Measurements from ENCODE around the gene GPD2. TPM values are rescaled to one million over a fixed set of nuclear protein-coding genes. Genes with fewer than 3 reads are reported as not detected.

GPD2 gene
- total RNA-seq, 4 donors from 2014 or later = 67.3 to 160 (median 89.7) TPM

- no peaks in the 10 kb centered on the region for H3K4me1 ChIP-seq
- intact Hi-C loops (cut with DNase I) = no loop called here
- H3K27ac ChIP-seq = no peak overlapping the region
- no peaks in the 10 kb centered on the region for H3K27me3 ChIP-seq
- H3K4me3 ChIP-seq = no peak overlapping the region
- TF ChIP-seq POLR2A (IDR thresholded peaks at IDR 0.05) (no peak), CTCF (IDR thresholded peaks at IDR 0.05) (no peak)
- DNase-seq = no peak
- no peaks in the 10 kb centered on the region for H3K9me3 ChIP-seq
- peaks cover 0 to 66% (median 5%) of the 10 kb centered on the region in 3 donors for H3K36me3 ChIP-seq
These were observed 144.3 kb downstream of the GPD2 start for GRCh38 chr2:156580501-156580900.

DNA sequence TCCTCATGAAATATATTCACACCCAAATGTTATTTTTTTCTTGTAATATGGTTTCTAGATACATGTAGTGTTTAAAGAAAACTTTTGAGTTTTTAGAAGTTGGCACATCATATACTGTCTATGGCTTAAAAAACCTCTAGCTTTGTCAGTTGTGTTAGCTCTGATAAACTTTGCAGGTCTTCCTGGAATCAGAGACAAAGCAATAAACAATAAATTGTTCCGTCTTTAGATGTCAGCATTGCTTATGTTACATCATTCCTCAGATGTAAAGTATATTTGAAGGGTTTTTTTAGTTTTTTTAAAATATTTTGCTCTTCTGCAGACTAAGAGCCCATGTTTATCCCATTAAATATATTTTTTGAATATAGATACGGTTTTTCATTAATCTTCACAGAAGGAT, 145.1 kb downstream of the GPD2 start:
- no peaks in the 10 kb centered on the region for H3K4me1 ChIP-seq
- intact Hi-C loops (cut with DNase I) = no loop called here

DNA sequence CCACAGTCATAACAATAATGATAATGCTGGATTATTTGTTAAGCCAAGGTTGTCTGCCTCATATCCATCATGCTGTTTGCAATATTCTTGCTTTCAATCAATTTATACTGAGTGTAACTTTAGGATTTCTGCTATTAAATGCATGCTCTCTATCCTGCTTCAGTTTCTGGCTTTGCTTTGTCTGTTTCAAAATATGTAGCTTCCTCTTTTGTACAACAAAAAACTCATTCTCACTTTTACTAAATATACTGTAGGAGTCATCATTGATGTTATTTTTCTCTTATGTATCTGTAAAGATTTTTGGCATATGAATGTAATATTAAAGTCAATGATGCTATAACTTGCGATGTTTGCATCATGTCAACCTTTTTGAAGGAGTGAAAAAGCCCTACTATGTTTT, 149.3 kb downstream of the GPD2 start:
- no peaks in the 10 kb centered on the region for H3K9me3 ChIP-seq
- H3K4me3 ChIP-seq = no peak overlapping the region
- no peak overlapping the region for H3K27ac ChIP-seq
- no peaks in the 10 kb centered on the region for H3K27me3 ChIP-seq
- intact Hi-C loops (cut with DNase I) = loop anchor here (5.0 kb wide), 1 partner anchor 253 kb away; the partner anchor contains the start of gene NR4A2
- 100% methylated on average over 1 of the region's 1 CpG for WGBS, 2 donors
- TF ChIP-seq CTCF (IDR thresholded peaks at IDR 0.05) = no peak
- TF ChIP-seq POLR2A (IDR thresholded peaks at IDR 0.05) = no peak
- DNase-seq = no peak
- peaks cover 0 to 31% (median 0%) of the 10 kb centered on the region in 3 donors for H3K36me3 ChIP-seq
- H3K4me1 ChIP-seq = peaks cover 0 to 12% (median 0%) of the 10 kb centered on the region in 3 donors

More for the DNA sequence above, 145.1 kb downstream of the GPD2 start:
- no peak overlapping the region for H3K4me3 ChIP-seq
- no peaks in the 10 kb centered on the region for H3K27me3 ChIP-seq
- WGBS, 2 donors = 84 to 94% methylated on average over 2 of the region's 2 CpGs
- DNase-seq = no peak
- H3K27ac ChIP-seq = no peak overlapping the region
- H3K9me3 ChIP-seq = no peaks in the 10 kb centered on the region
- TF ChIP-seq POLR2A (IDR thresholded peaks at IDR 0.05) (no peak), CTCF (IDR thresholded peaks at IDR 0.05) (no peak)
- H3K36me3 ChIP-seq = peaks cover 0 to 62% (median 5%) of the 10 kb centered on the region in 3 donors

GRCh38 chr2:156586621-156587020, 150.4 kb downstream of the GPD2 start:
- intact Hi-C loops (cut with DNase I) = loop anchor here (5.0 kb wide), 1 partner anchor 254 kb away; the partner anchor contains the start of gene NR4A2
- 79 to 88% methylated on average over 2 of the region's 2 CpGs for WGBS, 2 donors

More at GRCh38 chr2:156586621-156587020, 150.4 kb downstream of the GPD2 start:
- H3K27ac ChIP-seq = no peak overlapping the region
- no peak overlapping the region for H3K4me3 ChIP-seq
- H3K4me1 ChIP-seq = peaks cover 0 to 15% (median 0%) of the 10 kb centered on the region in 3 donors
- no peak for DNase-seq
- H3K36me3 ChIP-seq = peaks cover 0 to 31% (median 0%) of the 10 kb centered on the region in 3 donors
- TF ChIP-seq CTCF (IDR thresholded peaks at IDR 0.05) = no peak
- TF ChIP-seq POLR2A (IDR thresholded peaks at IDR 0.05) = no peak
- no peaks in the 10 kb centered on the region for H3K27me3 ChIP-seq
- H3K9me3 ChIP-seq = no peaks in the 10 kb centered on the region

Measured in esophagus squamous epithelium (tissue), 5 donors.